Thoracic aorta endothelial cell (primary cell): Measurements from ENCODE around the gene SALL1. TPM values are rescaled to one million over a fixed set of nuclear protein-coding genes. Genes with fewer than 3 reads are reported as not detected.

ENCODE experiments used
- total RNA-seq: library from RNA; depleted of rRNA; stranded (reverse); fragments of >200 nt; gene quantifications from 2 replicates; pipeline ENCODE4 v1.2.3, GENCODE V29; 2012

The SALL1 gene
- under 0.01 TPM in 1 of 2 replicates, not detected in the other for total RNA-seq

GRCh38 chr16:51150888-51151320, at the start of gene SALL1:
SALL1 (minus strand) TSS chr16:51151270; CDS start chr16:51151241, 29 bp downstream.

